H9 (cell line): ENCODE measurements around the gene DCP1B. TPM values are rescaled to one million over a fixed set of nuclear protein-coding genes. Genes with fewer than 3 reads are reported as not detected.

Experiments used
- DNase-seq: peaks from one replicate; pipeline ENCODE4 v3.0.0-alpha.2; 2017
- H2AFZ ChIP-seq: one replicate; pipeline ENCODE4 v1.6.1; 2013; ENCODE audit warnings: mild to moderate bottlenecking, low read length, control low read depth, moderate library complexity
- H2AK5ac ChIP-seq: 2 replicates; pipeline ENCODE4 v1.6.1; 2013; ENCODE audit warnings: low read length, control low read depth, mixed read lengths; ENCODE audit not compliant: insufficient read length
- H2BK120ac ChIP-seq: one replicate; pipeline ENCODE4 v1.6.1; 2013; ENCODE audit warnings: low read depth, mild to moderate bottlenecking, low read length, control low read depth, inconsistent platforms; ENCODE audit not compliant: poor library complexity, severe bottlenecking
- H2BK12ac ChIP-seq: 2 replicates; pipeline ENCODE4 v1.6.1; 2013; ENCODE audit warnings: low read length, control low read depth, mixed read lengths, low read depth; ENCODE audit not compliant: insufficient read length
- H2BK15ac ChIP-seq: 2 replicates; pipeline ENCODE4 v1.6.1; 2013; ENCODE audit warnings: low read depth, low read length, control low read depth
- H2BK20ac ChIP-seq: one replicate; pipeline ENCODE4 v1.6.1; 2013; ENCODE audit warnings: low read depth, mild to moderate bottlenecking, low read length, control low read depth, inconsistent platforms; ENCODE audit not compliant: poor library complexity, severe bottlenecking
- H2BK5ac ChIP-seq: 2 replicates; pipeline ENCODE4 v1.6.1; 2013; ENCODE audit warnings: low read length, control low read depth, mixed read lengths; ENCODE audit not compliant: insufficient read length
- H3K14ac ChIP-seq: 2 replicates; pipeline ENCODE4 v1.6.1; 2013; ENCODE audit warnings: low read length, control low read depth; ENCODE audit not compliant: insufficient read depth
- H3K18ac ChIP-seq: 2 replicates; pipeline ENCODE4 v1.6.1; 2013; ENCODE audit warnings: low read depth, mild to moderate bottlenecking, mixed read lengths, low read length, control low read depth; ENCODE audit not compliant: insufficient read length
- H3K23ac ChIP-seq: 2 replicates; pipeline ENCODE4 v1.6.1; 2013; ENCODE audit warnings: low read length, control low read depth, mixed read lengths, low read depth; ENCODE audit not compliant: insufficient read length
- H3K23me2 ChIP-seq: 2 replicates; pipeline ENCODE4 v1.6.1; 2013; ENCODE audit warnings: low read depth, mild to moderate bottlenecking, mixed read lengths, low read length, control low read depth; ENCODE audit not compliant: insufficient read length, poor library complexity, severe bottlenecking
- H3K27ac ChIP-seq: 2 replicates; pipeline ENCODE4 v1.5.1; 2013; ENCODE audit warnings: low read length, control low read depth, mixed read lengths, low read depth; ENCODE audit not compliant: insufficient read length
- H3K27me3 ChIP-seq: 2 replicates; pipeline ENCODE4 v1.6.1; 2013; ENCODE audit warnings: low read length, control low read depth, inconsistent platforms; ENCODE audit not compliant: insufficient read depth
- H3K4ac ChIP-seq: 2 replicates; pipeline ENCODE4 v1.6.1; 2013; ENCODE audit warnings: low read depth, mild to moderate bottlenecking, control low read depth, inconsistent platforms, low read length, moderate library complexity
- H3K4me1 ChIP-seq: 2 replicates; pipeline ENCODE4 v1.6.1; 2013; ENCODE audit warnings: low read length, control low read depth, inconsistent platforms; ENCODE audit not compliant: insufficient read depth
- H3K4me2 ChIP-seq: 2 replicates; pipeline ENCODE4 v1.6.1; 2013; ENCODE audit warnings: low read length, control low read depth, mixed read lengths; ENCODE audit not compliant: insufficient read length, insufficient read depth
- H3K56ac ChIP-seq: 2 replicates; pipeline ENCODE4 v1.6.1; 2013; ENCODE audit warnings: low read depth, mild to moderate bottlenecking, mixed read lengths, low read length, control low read depth; ENCODE audit not compliant: insufficient read length
- H3K79me1 ChIP-seq: 2 replicates; pipeline ENCODE4 v1.6.1; 2013; ENCODE audit warnings: low read depth, mild to moderate bottlenecking, moderate library complexity, low read length, control low read depth, inconsistent platforms; ENCODE audit not compliant: insufficient read depth, poor library complexity, severe bottlenecking
- H3K79me2 ChIP-seq: 2 replicates; pipeline ENCODE4 v1.6.1; 2013; ENCODE audit warnings: low read length, control low read depth, inconsistent platforms; ENCODE audit not compliant: insufficient read depth
- H3K9ac ChIP-seq: 2 replicates; pipeline ENCODE4 v1.6.1; 2013; ENCODE audit warnings: low read length, control low read depth, mixed read lengths; ENCODE audit not compliant: insufficient read length; ENCODE audit errors: extremely low read depth
- H3K9me3 ChIP-seq: one replicate; pipeline ENCODE4 v1.6.1; 2013; ENCODE audit warnings: low read depth, low read length, inconsistent platforms; ENCODE audit not compliant: control insufficient read depth
- H3T11ph ChIP-seq: one replicate; pipeline ENCODE4 v1.6.1; 2013; ENCODE audit warnings: mild to moderate bottlenecking, low read length, control low read depth, inconsistent platforms
- H4K20me1 ChIP-seq: one replicate; pipeline ENCODE4 v1.6.1; 2013; ENCODE audit not compliant: control insufficient read depth, insufficient read length, insufficient read depth
- H4K5ac ChIP-seq: 2 replicates; pipeline ENCODE4 v1.6.1; 2013; ENCODE audit warnings: low read depth, mild to moderate bottlenecking, mixed read lengths, low read length, control low read depth; ENCODE audit not compliant: insufficient read length
- H4K8ac ChIP-seq: replicated peaks from 2 replicates; pipeline ENCODE4 v1.6.1; 2013; ENCODE audit warnings: low read length, control low read depth, mixed read lengths, low read depth; ENCODE audit not compliant: insufficient read length
- H4K91ac ChIP-seq: 2 replicates; pipeline ENCODE4 v1.6.1; 2013; ENCODE audit warnings: low read depth, mild to moderate bottlenecking, moderate library complexity, mixed read lengths, low read length, control low read depth; ENCODE audit not compliant: insufficient read length
- H3K27ac Mint-ChIP-seq, 3 experiments: 2 replicates in 2 of 3; 3 replicates in 1 of 3; pipeline ENCODE4 v1.8.0; 2020 to 2021; ENCODE audit warnings: mixed read lengths in 3 of 3, mild to moderate bottlenecking in 1 of 3, moderate library complexity in 1 of 3
- H3K27me3 Mint-ChIP-seq: 2 replicates; pipeline ENCODE4 v1.8.0; 2021; ENCODE audit warnings: low read depth, mild to moderate bottlenecking, moderate library complexity, mixed read lengths
- H3K36me3 Mint-ChIP-seq, 3 experiments: 2 replicates in 2 of 3; 3 replicates in 1 of 3; pipeline ENCODE4 v1.8.0; 2020 to 2021; ENCODE audit warnings: low read depth in 3 of 3, mixed read lengths in 3 of 3; ENCODE audit not compliant: insufficient read depth in 1 of 3
- H3K4me1 Mint-ChIP-seq, 2 experiments: 2 replicates each; pipeline ENCODE4 v1.8.0; 2020; ENCODE audit warnings: mixed read lengths in 2 of 2
- H3K4me3 Mint-ChIP-seq, 2 experiments: 2 replicates in 1 of 2; 3 replicates in 1 of 2; pipeline ENCODE4 v1.8.0; 2020 to 2021; ENCODE audit warnings: mild to moderate bottlenecking in 2 of 2, mixed read lengths in 2 of 2, moderate library complexity in 1 of 2
- H3K9me3 Mint-ChIP-seq, 2 experiments: 2 replicates in 1 of 2; 3 replicates in 1 of 2; pipeline ENCODE4 v1.8.0; 2020; ENCODE audit warnings: mild to moderate bottlenecking in 2 of 2, mixed read lengths in 2 of 2, moderate library complexity in 1 of 2
- CTCF ChIP-seq: fragments of 200-600 bp; sonication (generic); conservative IDR thresholded peaks from 3 replicates; pipeline ENCODE4 v1.8.0; 2021; ENCODE audit warnings: antibody characterized with exemption, mild to moderate bottlenecking
- WGBS: extraction: QIAGEN DNeasy Blood & Tissue Kit; methylation state at CpG from one replicate; pipeline ENCODE4 v1.1.7; 2013; ENCODE audit warnings: missing lambda C conversion rate, low lambda C conversion rate, mixed read lengths; ENCODE audit not compliant: insufficient read length; ENCODE audit errors: extremely low coverage; 5-methylcytosine and 5-hydroxymethylcytosine counted together
- total RNA-seq: library from RNA; stranded (reverse); gene quantifications from 2 replicates; pipeline ENCODE4 v1.2.1, GENCODE V29; 2021

Gene DCP1B
- total RNA-seq, 1 experiment from 2014 or later, result 11.2 TPM

- DNase-seq, result no peak
- H3K27ac Mint-ChIP-seq, result no peak overlapping the region
Measured at GRCh38 chr12:2023365-2023764, 19.1 kb upstream of the DCP1B start.

More at GRCh38 chr12:2023365-2023764, 19.1 kb upstream of the DCP1B start:
- Histone ChIP-seq H3K4me2 (no peak overlapping the region), H3K56ac (no peak overlapping the region), H3T11ph (no peak overlapping the region), H2BK5ac (no peak overlapping the region), H3K4me1 (no peaks in the 10 kb centered on the region), H2BK20ac (no peak overlapping the region), H3K79me2 (no peaks in the 10 kb centered on the region), H4K20me1 (no peaks in the 10 kb centered on the region), H3K79me1 (no peaks in the 10 kb centered on the region), H2BK12ac (no peak overlapping the region), H3K27me3 (no peaks in the 10 kb centered on the region), H2AFZ (no peak overlapping the region), H3K23me2 (no peaks in the 10 kb centered on the region), H2AK5ac (no peak overlapping the region), H3K9ac (no peak overlapping the region), H4K8ac (no peak overlapping the region), H3K27ac (no peak overlapping the region), H3K4ac (no peak overlapping the region), H3K23ac (no peak overlapping the region), H3K9me3 (no peaks in the 10 kb centered on the region), H2BK120ac (no peak overlapping the region), H2BK15ac (no peak overlapping the region), H4K91ac (no peak overlapping the region), H3K18ac (no peak overlapping the region), H4K5ac (no peak overlapping the region), H3K14ac (no peak overlapping the region)
- H3K4me1 Mint-ChIP-seq, result peaks cover 8% of the 10 kb centered on the region in 2 experiments; a peak in 3 of 4 replicates
- no CpG with 5 or more reads among the region's 3 CpGs for WGBS
- no peak for TF ChIP-seq CTCF
- H3K4me3 Mint-ChIP-seq, result no peak overlapping the region
- peaks cover 4% of the 10 kb centered on the region; the same call in 1 of the 2 replicates for H3K27me3 Mint-ChIP-seq
- H3K36me3 Mint-ChIP-seq, result no peaks in the 10 kb centered on the region
- H3K9me3 Mint-ChIP-seq, result no peaks in the 10 kb centered on the region
